Adrenal gland (tissue), 5 donors: ENCODE measurements around the gene AIM2.

Experiments
- CTCF ChIP-seq, 6 experiments: fragments of 450-650 bp in 4 of 6; fragments of 200-600 bp in 2 of 6; sonication (generic) in 1 of 6; IDR thresholded peaks; 1 replicate in 5 of 6; 2 replicates in 1 of 6; pipeline versions ENCODE4 v1.5.1 to v1.8.0; 2016 to 2021; ENCODE audit warnings: antibody characterized with exemption in 6 of 6, mild to moderate bottlenecking in 2 of 6, moderate library complexity in 1 of 6
- POLR2A ChIP-seq, 2 donors: fragments of 450-650 bp; IDR thresholded peaks; one replicate each; pipeline ENCODE4 v1.6.1; 2017; ENCODE audit warnings: antibody characterized with exemption in 2 of 2, mild to moderate bottlenecking in 2 of 2, moderate library complexity in 1 of 2
- donor health status: DM: no; HTN: no; CAD: no.

DNA sequence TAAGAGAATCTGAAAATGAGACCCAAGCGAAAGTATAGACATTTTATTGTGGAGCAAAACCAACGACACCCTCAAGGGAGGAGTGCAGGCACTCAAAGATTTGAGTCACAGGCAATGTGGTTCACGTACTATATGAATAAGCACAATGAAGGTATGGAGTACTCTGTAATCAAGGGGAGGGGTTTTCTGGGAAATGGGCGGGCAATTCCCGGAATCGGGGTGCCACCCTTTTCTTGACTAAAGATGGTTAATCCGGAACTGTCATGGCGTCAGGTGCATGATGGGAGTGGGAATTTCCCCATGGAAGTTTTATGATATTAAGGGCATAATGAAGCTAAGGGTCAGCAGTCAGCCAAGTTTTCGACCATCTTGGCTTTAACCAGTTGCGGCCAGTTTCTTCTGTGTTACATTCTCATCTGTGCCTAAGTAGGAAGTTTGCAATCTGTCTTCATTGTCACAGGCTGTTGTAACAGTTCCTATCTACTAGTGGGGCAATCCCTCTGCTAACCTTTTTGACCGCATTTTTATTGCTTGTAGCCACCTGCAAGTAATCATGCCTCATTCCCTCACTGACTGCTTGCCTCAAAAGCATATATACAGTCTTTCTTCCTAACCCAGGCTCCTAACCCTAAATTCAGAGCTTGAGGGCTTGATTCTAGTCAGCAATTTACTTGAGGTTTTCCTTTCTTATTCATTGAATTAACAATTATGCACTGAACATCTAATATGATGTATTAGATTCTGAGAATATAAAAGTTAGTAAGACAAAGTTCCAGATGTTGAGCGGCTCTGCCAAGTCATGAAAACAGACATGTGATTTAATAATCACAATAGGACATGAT, 775 bp upstream of the AIM2 start:
- TF ChIP-seq POLR2A (IDR thresholded peaks at IDR 0.05), result no peak
- no peak for TF ChIP-seq CTCF (IDR thresholded peaks at IDR 0.05)
